GM18507 (cell line): Measurements from ENCODE around the gene MYH7B.

Experiments used
- DNase-seq: peaks from one replicate; pipeline ENCODE4 v3.0.0; 2011; ENCODE audit warnings: low read depth; ENCODE audit not compliant: insufficient read length; ENCODE audit errors: extremely low spot score
- FAIRE-seq: peaks from 2 replicates; lab custom pipeline; 2011; peaks lifted over from hg19 to GRCh38; lab: Jason Lieb, UNC

Gene MYH7B

GRCh38 chr20:34943808-34944567 is 11.7 kb upstream of the MYH7B start:
- no peak for DNase-seq
- FAIRE-seq, result no peak

DNA sequence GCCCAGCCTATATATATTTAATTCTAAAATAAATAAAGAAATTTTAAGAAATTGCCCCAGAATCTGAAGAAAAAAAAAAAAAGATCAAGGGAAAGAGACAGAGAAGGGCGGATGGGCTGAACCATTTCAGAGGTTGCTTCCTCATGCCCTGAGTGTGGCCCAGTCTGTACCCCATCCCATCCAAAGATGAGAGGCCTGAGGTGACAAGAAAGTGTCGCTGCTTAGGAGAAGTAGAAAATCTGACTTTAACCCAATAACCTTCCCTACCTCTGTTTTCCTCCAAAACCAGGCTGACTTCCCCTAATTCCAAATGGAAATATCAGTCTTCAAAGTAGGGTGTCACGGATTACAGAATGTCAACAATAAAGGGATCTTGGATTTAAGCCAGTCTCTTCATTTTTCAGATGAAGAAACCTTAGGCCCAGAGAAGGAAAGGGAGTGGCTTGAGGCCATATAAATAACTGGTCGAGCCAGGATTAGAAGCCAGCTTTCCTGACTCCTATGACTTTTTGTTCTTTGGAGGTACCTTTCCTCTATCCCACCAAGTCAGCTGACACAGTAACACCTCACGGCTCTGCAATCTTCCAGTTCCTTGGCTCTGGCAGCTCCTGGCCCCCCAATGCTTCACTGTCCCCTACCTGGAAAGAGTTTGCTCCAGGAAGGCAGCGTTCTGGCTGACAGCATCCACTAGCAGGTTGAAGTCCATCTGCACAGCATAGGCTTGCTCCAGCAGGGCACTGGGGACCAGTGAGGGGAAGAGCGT is 10.2 kb upstream of the MYH7B start:
- no peak for FAIRE-seq
- no peak for DNase-seq

DNA sequence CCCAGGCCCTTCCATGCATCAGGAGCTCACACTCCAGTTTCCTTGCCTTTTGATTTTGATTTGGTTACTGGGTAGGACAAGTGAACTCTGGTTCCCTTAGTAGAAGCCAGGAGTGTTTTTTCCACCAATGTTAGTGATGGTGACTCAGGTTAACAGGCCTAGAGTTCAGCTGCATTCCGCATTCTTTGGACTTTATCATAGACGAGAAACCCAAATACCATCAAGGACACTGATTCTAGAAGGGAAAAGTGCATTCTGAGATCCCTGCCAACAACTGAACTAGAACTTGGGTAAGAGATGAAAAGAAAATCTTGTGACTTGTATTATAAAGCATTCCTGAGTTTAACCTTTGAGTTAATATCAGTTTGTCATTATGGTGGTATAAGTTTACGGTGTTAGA is 9.0 kb upstream of the MYH7B start:
- FAIRE-seq (no peak), DNase-seq (no peak)

GRCh38 chr20:34947336-34947735 is 8.3 kb upstream of the MYH7B start:
- no peak for FAIRE-seq

GRCh38 chr20:34948030-34948429 is 7.6 kb upstream of the MYH7B start:
- FAIRE-seq (no peak), DNase-seq (no peak)

More at GRCh38 chr20:34947336-34947735, 8.3 kb upstream of the MYH7B start:
- DNase-seq, result no peak

DNA sequence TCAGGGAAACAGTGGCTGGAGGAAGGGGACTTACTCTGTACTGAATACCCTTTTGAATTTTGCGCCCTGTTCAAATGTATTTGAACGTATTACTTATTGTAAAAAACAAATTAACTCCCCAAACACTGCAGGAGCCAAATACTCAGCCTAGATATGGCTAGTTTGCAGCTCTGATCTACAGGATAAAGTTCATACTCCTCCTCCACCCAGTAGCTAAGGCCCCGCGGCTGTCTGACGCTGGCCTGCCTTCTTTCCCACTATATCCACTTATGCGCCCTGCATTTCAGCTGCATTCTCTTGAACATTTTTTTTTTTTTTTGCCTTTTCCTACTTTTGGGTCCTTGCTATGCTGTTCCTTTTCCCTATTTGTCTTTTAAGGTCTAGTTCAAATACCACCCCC is 6.5 kb upstream of the MYH7B start:
- FAIRE-seq (no peak), DNase-seq (no peak)

DNA sequence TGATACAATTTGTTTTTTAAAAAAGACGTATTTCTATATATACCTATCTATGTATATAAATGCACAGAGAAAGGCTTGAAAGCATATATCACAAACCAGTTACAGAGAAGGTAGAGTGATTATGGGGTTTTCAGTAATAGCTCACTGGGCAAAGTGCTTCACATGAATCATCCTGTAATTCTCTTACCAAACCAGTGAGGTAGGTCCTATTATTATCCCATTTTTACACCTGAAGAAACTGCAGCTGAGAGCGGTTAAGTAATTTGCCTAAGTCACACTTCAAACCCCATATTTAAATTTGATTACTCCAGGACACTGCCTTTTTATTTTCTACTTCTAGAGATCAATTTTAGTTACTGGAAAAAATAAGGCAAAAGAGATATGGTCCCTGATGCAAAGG is 4.4 kb upstream of the MYH7B start:
- FAIRE-seq, result no peak
- no peak for DNase-seq

DNA sequence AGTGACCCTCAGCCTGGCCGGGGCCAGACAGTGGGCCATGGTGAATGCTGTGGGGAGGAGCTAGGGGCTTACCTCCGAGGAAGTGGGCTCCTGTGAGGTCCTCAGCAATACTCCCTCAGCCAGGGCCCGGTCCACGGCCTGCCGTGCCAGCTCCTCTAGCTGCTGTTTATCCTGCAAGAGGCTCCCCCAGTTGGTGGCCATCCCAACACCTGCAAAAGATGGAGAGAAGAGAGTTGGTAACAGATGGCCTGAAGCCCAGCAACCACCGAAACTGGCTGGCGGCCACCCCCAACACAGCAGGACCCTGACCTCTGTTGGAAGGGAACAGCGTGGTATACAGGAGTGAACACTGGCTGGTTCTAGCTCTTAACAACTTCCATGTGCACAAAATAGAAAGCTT is 4.0 kb upstream of the MYH7B start:
- DNase-seq, result no peak
- no peak for FAIRE-seq

GRCh38 chr20:34952671-34953070 is 3.0 kb upstream of the MYH7B start:
- no peak for FAIRE-seq
- no peak for DNase-seq

DNA sequence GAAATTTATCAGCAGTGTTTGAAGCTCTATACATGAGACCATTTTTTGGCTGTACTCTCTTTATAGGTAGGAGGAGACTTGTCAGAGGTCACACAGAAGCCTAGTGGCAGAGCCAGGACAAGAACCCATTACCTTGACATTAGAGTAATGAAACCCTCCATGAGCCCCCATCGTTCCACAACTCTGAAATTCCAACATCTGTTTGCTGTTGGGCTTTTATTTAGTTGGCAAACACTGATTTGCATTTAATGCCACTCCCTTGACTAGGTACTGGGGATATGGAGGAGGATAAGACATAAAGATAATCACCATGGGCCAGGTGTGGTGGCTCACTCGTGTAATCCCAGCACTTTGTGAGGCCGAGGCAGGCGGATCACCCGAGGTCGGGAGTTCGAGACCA is 1.7 kb upstream of the MYH7B start:
- no peak for FAIRE-seq

GRCh38 chr20:34954904-34955230 is 801 bp upstream of the MYH7B start:
- DNase-seq (no peak), FAIRE-seq (no peak)

More for the DNA sequence above, 1.7 kb upstream of the MYH7B start:
- DNase-seq, result no peak

DNA sequence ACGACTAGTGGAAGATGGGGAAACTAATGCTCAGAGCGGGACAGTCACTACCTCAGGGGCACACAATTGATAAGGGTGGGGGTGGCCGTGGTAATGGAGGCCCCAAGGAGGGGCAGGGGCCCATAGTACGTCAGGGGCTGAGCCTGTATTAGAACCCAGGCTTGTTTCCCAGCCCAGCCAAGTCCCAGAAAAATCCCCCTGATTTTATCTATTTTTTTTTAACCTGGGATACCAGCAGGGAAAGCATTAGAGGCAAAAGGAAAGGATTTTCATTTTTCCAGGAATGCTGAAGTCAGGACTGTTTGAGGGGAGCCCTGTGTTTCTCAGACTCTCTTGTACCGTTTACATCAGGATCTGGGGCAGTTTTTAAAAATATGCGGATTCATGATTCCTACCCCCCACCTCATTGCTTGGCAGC is 382 bp downstream of the MYH7B start:
- DNase-seq (no peak), FAIRE-seq (no peak)

GRCh38 chr20:34956751-34957472 is 1.2 kb downstream of the MYH7B start:
- FAIRE-seq (no peak), DNase-seq (no peak)

DNA sequence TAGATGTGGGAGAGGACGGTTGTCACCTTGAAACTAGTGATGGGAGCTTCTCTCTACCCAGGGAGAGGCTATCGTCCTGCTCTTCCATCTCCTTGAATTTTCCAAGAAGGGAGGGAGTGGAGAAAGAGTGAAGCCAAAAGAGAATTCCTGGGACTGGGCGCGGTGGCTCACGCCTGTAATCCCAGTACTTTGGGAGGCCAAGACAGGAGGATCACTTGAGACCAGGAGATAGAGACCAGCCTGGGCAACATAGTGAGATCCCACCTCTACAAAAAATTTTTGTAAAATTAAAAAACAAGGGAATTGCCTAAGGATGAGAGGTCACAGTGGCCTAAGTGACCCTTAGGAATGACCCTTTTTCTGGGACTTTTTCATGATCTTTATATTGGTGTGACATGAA is 8.8 kb downstream of the MYH7B start:
- no peak for FAIRE-seq
- no peak for DNase-seq

DNA sequence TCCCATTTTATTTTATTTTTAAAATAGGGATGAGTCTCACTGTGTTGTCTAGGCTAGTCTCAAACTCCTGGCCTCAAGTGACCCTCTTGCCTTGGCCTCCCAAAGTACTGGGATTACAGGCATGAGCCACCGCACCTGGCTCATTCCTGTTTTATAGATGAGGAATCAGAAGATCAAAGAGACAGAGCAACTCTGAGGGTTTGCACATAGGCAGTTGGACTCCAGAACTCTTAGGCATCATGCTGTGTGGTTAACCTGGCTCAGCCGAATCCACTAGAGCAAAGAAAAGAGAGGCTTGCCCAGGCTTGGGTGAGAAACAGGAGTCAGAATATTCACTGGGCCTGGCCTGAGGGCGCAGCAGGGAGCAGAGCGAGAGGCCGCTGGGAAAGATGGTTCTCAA is 9.4 kb downstream of the MYH7B start:
- DNase-seq, result no peak

GRCh38 chr20:34967421-34967820 is 11.8 kb downstream of the MYH7B start:
- no peak for DNase-seq
- FAIRE-seq, result no peak

More for the DNA sequence above, 9.4 kb downstream of the MYH7B start:
- no peak for FAIRE-seq

DNA sequence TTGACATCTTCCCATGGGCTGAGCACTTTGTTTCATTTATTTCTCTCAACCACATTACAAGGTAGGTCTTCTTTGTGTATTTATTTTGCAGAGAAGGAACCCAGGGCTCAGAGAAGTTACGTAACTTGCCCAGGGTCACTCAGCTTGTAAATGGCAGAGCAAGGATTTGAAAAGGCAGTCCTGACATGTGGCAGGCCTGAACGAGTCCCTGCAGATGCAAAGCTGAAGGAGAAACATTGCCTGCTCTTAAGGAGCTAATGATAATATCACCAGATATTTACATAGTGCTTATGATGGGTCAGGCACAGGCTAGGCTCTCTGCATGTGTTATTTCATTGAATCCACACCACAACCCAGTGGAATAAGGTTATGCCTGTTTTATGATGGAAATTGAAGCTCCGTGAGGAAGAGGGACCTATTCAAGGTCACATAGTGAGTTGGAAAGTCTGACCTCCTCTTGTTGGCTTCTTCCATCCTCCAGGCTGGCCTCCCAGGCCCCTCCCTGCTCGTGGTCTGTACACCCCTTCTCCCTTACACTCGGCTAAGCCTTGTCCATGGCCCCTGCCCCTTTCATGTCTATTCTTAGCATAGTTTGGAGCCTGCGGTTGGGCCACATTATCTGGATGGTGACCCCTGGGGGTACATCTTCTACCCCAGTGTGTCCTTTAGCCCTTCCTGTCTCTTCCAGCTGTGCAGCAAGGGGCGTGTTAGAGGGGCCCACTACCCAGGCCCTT is 12.5 kb downstream of the MYH7B start:
- FAIRE-seq (no peak), DNase-seq (no peak)

DNA sequence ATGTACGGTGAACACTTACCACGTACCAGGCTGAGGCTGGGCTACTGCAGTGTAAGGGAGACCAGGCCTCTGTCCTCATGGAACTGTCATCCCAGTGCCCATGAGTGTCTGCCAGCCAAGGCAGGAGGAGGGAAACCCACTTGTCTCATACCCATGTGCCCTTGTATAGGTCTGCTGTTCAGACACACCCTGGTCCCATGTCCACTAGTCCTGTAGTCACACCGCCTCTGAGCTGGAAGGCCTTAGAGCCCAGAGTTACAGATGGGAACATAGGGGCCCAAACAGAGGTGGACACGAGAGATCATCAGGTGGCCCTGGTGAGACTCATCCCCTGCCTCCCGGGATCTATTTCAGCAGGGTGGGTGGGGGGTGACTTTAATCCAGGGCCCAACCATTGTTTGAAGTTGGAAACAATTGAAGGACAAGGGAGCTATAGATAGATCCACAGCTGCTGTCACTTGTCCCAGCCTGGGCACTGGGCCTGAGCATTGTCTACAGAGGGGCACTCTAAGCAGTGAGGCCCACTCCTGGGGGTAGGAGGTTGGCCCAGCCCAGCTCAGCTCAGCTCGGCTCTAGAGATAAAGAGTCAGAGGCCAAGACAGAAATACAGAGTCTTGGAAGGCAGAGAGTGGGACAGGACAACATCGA is 14.6 kb downstream of the MYH7B start:
- DNase-seq (no peak), FAIRE-seq (no peak)

GRCh38 chr20:34970846-34971560 is 15.3 kb downstream of the MYH7B start:
- FAIRE-seq (no peak), DNase-seq (no peak)
